ENCODE results near the gene DOCK6.

DOCK6 gene

DNA sequence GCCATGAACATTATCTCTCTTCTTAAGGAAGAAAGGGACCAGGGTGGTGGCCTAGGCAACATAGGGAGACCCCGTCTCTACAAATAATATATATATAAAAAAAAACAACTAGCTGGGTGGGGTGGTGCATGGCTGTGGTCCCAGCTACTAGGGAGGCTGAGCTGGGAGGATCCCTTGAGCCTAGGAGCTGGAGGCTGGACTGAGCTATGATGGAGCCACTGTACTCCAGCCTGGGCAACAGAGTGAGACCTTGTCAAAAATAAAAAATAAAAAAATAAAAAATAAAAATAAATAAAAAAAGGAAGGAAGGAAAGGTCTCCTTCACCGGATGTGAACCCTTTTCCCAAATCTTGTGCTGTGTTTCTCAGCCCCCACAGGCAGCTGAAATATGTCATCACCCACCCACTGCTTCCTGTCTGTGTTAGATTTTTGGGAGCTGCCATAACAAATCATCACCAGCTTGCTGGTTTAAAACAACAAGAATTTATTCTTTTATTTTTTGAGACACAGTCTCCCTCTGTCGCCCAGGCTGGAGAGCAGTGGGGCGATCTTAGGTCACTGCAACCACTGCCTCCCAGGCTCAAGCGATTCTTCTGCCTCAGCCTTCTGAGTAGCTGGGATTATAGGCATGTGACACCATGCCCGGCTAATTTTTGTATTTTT lies 24.1 kb upstream of the DOCK6 start:
- TF ChIP-seq, protein P1, sequence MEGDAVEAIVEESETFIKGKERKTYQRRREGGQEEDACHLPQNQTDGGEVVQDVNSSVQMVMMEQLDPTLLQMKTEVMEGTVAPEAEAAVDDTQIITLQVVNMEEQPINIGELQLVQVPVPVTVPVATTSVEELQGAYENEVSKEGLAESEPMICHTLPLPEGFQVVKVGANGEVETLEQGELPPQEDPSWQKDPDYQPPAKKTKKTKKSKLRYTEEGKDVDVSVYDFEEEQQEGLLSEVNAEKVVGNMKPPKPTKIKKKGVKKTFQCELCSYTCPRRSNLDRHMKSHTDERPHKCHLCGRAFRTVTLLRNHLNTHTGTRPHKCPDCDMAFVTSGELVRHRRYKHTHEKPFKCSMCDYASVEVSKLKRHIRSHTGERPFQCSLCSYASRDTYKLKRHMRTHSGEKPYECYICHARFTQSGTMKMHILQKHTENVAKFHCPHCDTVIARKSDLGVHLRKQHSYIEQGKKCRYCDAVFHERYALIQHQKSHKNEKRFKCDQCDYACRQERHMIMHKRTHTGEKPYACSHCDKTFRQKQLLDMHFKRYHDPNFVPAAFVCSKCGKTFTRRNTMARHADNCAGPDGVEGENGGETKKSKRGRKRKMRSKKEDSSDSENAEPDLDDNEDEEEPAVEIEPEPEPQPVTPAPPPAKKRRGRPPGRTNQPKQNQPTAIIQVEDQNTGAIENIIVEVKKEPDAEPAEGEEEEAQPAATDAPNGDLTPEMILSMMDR (IDR thresholded peaks at IDR 0.05; ENCODE audit: low read depth, low read length) = peak; percentile 17
- peak; percentile 11 for DNase-seq (ENCODE audit: extremely low read depth, low read depth)

DNA sequence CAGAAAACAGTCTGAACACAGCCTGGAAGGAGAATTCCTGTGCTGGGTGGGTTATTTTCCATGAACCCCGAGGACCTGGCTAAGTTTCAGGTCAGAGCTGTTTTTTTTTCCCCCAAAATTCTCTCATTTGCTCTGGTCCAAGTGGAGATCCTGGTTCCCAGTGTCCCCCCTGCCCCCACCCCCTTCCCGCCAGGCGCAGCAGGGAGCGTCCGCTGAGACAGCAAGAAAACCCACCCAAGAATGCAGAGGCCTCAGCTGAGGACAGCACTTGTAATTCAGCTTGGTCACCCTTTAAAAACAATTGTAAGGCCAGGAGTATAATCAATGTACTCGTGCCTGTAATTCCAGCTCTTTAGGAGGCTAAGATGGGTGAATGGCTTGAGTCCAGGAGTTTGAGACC lies 22.2 kb upstream of the DOCK6 start:
- no peak for DNase-seq (ENCODE audit: extremely low read depth, low read depth)
- TF ChIP-seq, protein P1 (IDR thresholded peaks at IDR 0.05; ENCODE audit: low read depth, low read length) = no peak

DNA sequence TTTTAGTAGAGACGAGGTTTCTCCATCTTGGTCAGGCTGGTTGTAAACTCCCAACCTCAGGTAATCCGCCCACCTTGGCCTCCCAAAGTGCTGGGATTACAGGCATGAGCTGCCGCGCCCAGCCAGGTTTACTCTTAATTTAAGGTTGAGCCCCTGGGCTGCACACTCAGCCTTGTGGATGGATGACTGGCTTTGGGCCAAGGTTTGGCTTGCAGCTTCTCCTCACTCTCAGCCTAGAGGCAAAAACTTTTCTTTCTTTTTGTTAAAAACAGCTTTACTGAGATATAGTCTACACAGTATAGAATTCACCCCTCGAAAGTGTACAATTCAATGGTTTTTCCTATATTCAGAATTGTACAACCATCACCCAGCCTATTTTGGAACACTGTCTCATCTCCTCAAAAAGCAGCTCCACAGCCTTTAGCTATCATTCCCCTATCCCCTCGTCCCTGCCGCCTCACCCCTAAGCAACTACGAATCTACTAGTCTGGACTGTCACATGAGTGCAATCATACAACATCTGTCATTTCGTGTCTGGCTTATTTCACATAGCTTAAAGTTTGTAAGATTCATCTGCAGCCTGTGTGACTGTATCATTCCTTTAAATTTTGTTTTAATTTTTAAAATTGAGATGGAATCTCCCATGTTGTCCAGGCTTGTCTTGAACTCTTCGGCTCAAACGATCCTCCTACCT lies 19.2 kb upstream of the DOCK6 start:
- TF ChIP-seq, protein P1 (IDR thresholded peaks at IDR 0.05; ENCODE audit: low read depth, low read length) = no peak
- no peak for DNase-seq (ENCODE audit: extremely low read depth, low read depth)

DNA sequence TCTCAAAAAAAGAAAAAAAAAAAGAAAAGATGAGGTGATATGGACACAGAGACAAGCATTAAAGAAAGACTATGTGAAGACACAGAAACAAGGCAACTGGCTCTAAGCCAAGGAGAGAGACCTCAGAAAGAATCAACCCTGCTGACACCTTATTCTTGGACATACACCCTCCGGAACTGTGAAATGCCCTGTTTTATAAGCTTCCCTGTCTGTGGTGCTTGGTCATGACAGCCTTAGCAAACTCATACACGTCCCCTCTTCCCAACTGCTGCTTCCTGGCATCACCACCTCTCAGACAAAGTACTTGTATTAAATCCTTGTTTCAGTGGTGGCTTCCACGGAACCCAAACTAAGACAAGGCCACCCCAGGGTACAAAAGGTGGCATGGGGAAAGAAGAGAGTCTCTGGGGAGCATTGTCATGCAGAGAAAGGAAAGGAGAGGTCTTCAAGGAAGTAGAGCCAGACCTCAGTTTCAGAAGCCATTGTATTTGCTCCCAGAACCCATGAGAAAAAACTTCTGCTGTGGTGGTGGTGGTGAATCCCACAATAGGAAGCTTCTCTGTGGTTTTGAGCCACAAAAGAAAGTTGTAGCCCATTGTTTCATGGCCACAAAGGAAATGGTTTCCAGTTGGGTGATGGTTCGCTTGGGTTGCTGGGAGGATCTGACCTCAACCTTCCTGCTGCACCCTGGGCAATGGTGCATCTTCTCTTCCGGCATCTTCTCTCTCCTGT lies 17.3 kb upstream of the DOCK6 start:
- no peak for DNase-seq (ENCODE audit: extremely low read depth, low read depth)
- TF ChIP-seq, protein P1 (IDR thresholded peaks at IDR 0.05; ENCODE audit: low read depth, low read length) = no peak

DNA sequence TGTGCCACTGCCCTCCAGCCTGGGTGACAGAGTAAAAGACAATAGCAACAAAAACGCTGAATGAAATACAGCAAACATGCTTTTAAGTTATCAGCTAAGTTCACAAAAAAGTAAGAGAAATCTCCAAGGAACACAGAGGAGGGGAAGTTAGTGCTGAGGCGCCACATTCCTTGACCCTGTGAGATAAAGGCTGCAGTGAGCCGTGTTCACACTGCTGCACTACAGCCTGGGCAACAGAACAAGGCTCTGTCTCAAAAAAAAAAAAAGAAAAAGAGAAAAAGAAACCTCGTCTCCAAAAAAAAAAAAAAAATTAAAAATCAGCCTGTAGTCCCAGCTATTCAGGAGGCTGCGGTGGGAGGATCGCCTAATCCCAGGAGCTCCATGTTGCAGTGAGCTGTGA lies 16.3 kb upstream of the DOCK6 start:
- no peak for DNase-seq (ENCODE audit: extremely low read depth, low read depth)
- TF ChIP-seq, protein P1 (IDR thresholded peaks at IDR 0.05; ENCODE audit: low read depth, low read length) = no peak

DNA sequence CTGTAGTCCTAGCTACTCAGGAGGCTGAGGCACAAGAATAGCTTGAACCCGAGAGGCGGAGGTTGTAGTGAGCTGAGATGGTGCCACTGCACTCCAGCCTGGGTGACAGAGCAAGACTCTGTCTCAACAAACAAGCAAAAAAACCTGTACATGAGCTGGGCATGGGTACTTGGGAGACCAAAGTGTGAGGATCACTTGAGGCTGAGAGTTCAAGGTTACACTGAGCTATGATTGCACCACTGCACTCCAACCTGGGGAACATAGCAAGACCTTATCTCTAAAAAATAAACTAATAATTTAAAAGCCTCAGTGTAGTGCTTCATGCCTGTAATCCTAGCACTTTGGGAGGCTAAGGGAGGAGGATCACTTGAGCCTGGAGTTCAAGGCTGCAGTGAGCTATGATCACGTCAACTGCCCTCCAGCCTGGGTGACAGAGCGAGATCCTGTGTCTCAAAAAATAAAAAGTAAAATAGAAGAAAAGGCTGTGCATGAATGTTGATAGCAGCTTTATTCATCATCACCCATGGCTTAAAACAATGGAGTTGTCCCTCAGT lies 12.3 kb upstream of the DOCK6 start:
- no peak for DNase-seq (ENCODE audit: extremely low read depth, low read depth)
- TF ChIP-seq, protein P1 (IDR thresholded peaks at IDR 0.05; ENCODE audit: low read depth, low read length) = no peak

DNA sequence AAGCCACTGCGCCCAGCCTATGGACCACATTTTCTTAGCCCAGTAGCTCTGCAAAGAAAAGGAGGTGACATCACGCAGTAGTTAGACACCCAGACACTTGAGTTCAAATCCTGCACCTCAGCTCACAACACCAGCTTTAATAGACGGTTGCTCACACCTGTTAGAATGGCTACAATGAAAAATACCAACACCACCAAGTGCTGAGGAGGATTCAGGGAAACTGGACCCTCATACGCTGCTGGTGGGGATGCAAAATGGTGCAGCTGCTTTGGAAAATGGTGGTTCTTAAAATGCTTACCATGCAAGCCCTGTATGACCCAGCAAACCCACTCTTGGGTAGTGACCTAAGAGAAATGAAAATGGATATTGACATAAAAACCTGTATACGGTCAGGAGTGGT lies 11.7 kb upstream of the DOCK6 start:
- DNase-seq (ENCODE audit: extremely low read depth, low read depth) = no peak
- TF ChIP-seq, protein P1 (IDR thresholded peaks at IDR 0.05; ENCODE audit: low read depth, low read length) = no peak
